ENCODE results near the gene SH3GL1.

DNA sequence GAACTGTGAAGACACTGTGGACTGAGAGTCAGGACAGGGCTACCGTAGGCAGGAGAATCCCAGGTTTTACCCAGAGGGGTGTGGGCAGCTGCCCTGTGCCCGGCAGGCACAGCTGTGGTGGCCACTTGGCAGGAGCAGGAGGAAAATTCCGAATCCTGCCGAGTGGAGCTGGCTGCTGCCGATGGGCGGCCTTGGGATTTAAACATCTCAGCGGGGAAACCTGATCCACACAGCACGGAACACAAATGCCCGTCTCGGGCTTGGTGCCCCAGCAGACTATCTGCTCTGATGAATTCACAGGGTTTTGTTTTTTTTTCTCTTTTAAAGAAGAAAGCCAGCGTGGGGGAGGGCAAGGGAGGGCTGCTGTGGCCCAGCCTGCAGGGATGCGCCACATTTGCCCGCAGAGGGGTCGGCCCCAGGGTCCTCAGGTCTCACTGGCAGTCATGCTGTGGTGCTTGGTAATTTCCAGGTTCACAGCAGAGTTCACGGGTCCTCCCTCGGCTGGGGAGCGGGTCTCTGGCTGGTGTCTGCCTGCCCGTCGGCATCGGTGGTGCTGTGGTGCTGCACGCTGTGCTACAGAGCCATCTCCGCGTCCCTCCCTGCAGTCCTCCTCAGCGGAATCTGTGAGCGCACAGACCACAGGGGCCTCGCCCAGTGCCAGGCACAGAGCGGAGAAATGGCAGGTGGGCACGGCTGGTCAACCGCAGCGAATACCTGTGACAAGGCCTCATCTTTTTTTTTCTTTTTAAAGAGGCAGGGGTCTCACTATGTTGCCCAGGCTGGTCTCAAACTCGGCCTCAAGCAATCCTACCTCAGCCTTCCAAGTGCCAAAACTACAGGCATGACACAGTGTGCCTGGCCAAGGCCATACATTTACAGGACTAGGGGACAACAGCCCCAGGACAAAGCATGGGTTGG, 28.8 kb downstream of the SH3GL1 start:
- TF ChIP-seq CTCF (conservative IDR thresholded peaks at IDR 0.05; ENCODE audit: low read depth, low read length) (no peak), CEBPB (IDR thresholded peaks at IDR 0.05; ENCODE audit: low read depth, low read length) (no peak), MXI1 (IDR thresholded peaks at IDR 0.05; ENCODE audit: borderline replicate concordance, low read depth, low read length) (no peak), RFX5 (IDR thresholded peaks at IDR 0.05; ENCODE audit: low read depth, low read length) (no peak), ELK1 (IDR thresholded peaks at IDR 0.05; ENCODE audit: borderline replicate concordance, low read depth, low read length) (no peak), POLR2A (IDR thresholded peaks at IDR 0.05; ENCODE audit: low read depth, low read length) (no peak), RCOR1 (IDR thresholded peaks at IDR 0.05; ENCODE audit: insufficient replicate concordance, low read length) (no peak), RAD21 (IDR thresholded peaks at IDR 0.05; ENCODE audit: low read length) (no peak), FOS (IDR thresholded peaks at IDR 0.05; ENCODE audit: low read depth, low read length) (no peak), MAZ (IDR thresholded peaks at IDR 0.05; ENCODE audit: borderline replicate concordance, low read depth, low read length) (no peak), SMC3 (IDR thresholded peaks at IDR 0.05; ENCODE audit: low read depth, low read length) (no peak)
- TF ChIP-seq, protein P1, sequence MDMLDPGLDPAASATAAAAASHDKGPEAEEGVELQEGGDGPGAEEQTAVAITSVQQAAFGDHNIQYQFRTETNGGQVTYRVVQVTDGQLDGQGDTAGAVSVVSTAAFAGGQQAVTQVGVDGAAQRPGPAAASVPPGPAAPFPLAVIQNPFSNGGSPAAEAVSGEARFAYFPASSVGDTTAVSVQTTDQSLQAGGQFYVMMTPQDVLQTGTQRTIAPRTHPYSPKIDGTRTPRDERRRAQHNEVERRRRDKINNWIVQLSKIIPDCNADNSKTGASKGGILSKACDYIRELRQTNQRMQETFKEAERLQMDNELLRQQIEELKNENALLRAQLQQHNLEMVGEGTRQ (IDR thresholded peaks at IDR 0.05; ENCODE audit: low read depth, low read length): no peak

Data from IMR-90 (cell line).